Liver (tissue), 9 donors: Measurements from ENCODE around the gene GPR87. TPM values are rescaled to one million over a fixed set of nuclear protein-coding genes. Genes with fewer than 3 reads are reported as not detected.

Experiments used
- DNase-seq: peaks from one replicate; pipeline ENCODE4 v3.0.0-alpha.2; 2017; ENCODE audit warnings: low spot score
- H3K27ac ChIP-seq, 2 donors: one replicate each; pipeline ENCODE4 v1.7.0; 2013; ENCODE audit warnings: inconsistent platforms in 2 of 2, low read length in 2 of 2, control low read depth in 1 of 2, low read depth in 1 of 2, mild to moderate bottlenecking in 1 of 2
- H3K27me3 ChIP-seq, 4 donors: one replicate each; pipeline versions ENCODE4 v1.6.1 to v1.7.0; 2013; ENCODE audit warnings: low read length in 3 of 4, inconsistent platforms in 1 of 4, mild to moderate bottlenecking in 1 of 4, moderate library complexity in 1 of 4; ENCODE audit not compliant: control insufficient read depth in 4 of 4, insufficient read depth in 4 of 4
- H3K36me3 ChIP-seq, 4 donors: one replicate each; pipeline versions ENCODE4 v1.6.1 to v1.7.0; 2013; ENCODE audit warnings: low read length in 3 of 4, mild to moderate bottlenecking in 3 of 4, low read depth in 1 of 4, moderate library complexity in 1 of 4; ENCODE audit not compliant: control insufficient read depth in 4 of 4, insufficient read depth in 3 of 4
- H3K4me1 ChIP-seq, 4 donors: one replicate each; pipeline versions ENCODE4 v1.6.1 to v1.7.0; 2013; ENCODE audit warnings: low read length in 3 of 4, mild to moderate bottlenecking in 3 of 4, moderate library complexity in 1 of 4; ENCODE audit not compliant: control insufficient read depth in 4 of 4, insufficient read depth in 4 of 4
- H3K4me3 ChIP-seq, 3 donors: one replicate each; pipeline versions ENCODE4 v1.6.1 to v1.7.0; 2013; ENCODE audit warnings: low read length in 3 of 3, control low read depth in 1 of 3, low read depth in 1 of 3, mild to moderate bottlenecking in 1 of 3
- H3K9ac ChIP-seq, 2 donors: one replicate each; pipeline ENCODE4 v1.7.0; 2013; ENCODE audit warnings: low read length in 2 of 2, mild to moderate bottlenecking in 2 of 2, moderate library complexity in 2 of 2, control low read depth in 1 of 2, low read depth in 1 of 2
- H3K9me3 ChIP-seq, 4 donors: one replicate each; pipeline versions ENCODE4 v1.6.1 to v1.7.0; 2013; ENCODE audit warnings: low read length in 3 of 4; ENCODE audit not compliant: control insufficient read depth in 4 of 4
- ATF3 ChIP-seq: IDR thresholded peaks from 2 replicates; pipeline ENCODE4 v1.6.1; 2016; ENCODE audit warnings: antibody characterized with exemption
- CTCF ChIP-seq: fragments of 150-350 bp; IDR thresholded peaks from 2 replicates; pipeline ENCODE4 v1.5.1; 2017; ENCODE audit warnings: improper control_type of control experiment, low read depth, low read length; ENCODE audit not compliant: missing input control
- EGR1 ChIP-seq, 2 donors: IDR thresholded peaks; 2 replicates each; pipeline ENCODE4 v1.6.1; 2016 to 2018; ENCODE audit warnings: antibody characterized with exemption in 2 of 2, low read depth in 2 of 2
- FOXA1 ChIP-seq: IDR thresholded peaks from 2 replicates; pipeline ENCODE4 v1.6.1; 2016; ENCODE audit warnings: antibody characterized with exemption
- FOXA2 ChIP-seq: IDR thresholded peaks from 2 replicates; pipeline ENCODE4 v1.6.1; 2016; ENCODE audit warnings: antibody characterized with exemption
- GABPA ChIP-seq, 2 donors: IDR thresholded peaks in 1 of 2; conservative IDR thresholded peaks in 1 of 2; 2 replicates each; pipeline ENCODE4 v1.6.1; 2016; ENCODE audit warnings: antibody characterized with exemption in 2 of 2, mild to moderate bottlenecking in 1 of 2, moderate library complexity in 1 of 2
- HNF4A ChIP-seq, 2 donors: conservative IDR thresholded peaks; 2 replicates each; pipeline ENCODE4 v1.6.1; 2016; ENCODE audit warnings: antibody characterized with exemption in 2 of 2, mild to moderate bottlenecking in 2 of 2
- JUND ChIP-seq, 2 donors: IDR thresholded peaks; 2 replicates each; pipeline ENCODE4 v1.6.1; 2016; ENCODE audit warnings: antibody characterized with exemption in 2 of 2
- RAD21 ChIP-seq, 2 donors: IDR thresholded peaks; 2 replicates each; pipeline ENCODE4 v1.6.1; 2016; ENCODE audit warnings: antibody characterized with exemption in 2 of 2, mild to moderate bottlenecking in 2 of 2
- REST ChIP-seq: IDR thresholded peaks from 2 replicates; pipeline ENCODE4 v1.6.1; 2016; ENCODE audit warnings: antibody characterized with exemption, mild to moderate bottlenecking
- RXRA ChIP-seq, 2 donors: IDR thresholded peaks; 2 replicates each; pipeline ENCODE4 v1.6.1; 2017 to 2018; ENCODE audit warnings: antibody characterized with exemption in 2 of 2, mild to moderate bottlenecking in 1 of 2
- TAF1 ChIP-seq: conservative IDR thresholded peaks from 2 replicates; pipeline ENCODE4 v1.6.1; 2016; ENCODE audit warnings: antibody characterized with exemption, mild to moderate bottlenecking
- YY1 ChIP-seq: IDR thresholded peaks from 2 replicates; pipeline ENCODE4 v1.6.1; 2016; ENCODE audit warnings: antibody characterized with exemption, mild to moderate bottlenecking
- ZBTB33 ChIP-seq: IDR thresholded peaks from 2 replicates; pipeline ENCODE4 v1.6.1; 2016; ENCODE audit warnings: antibody characterized with exemption
- WGBS: extraction: QIAGEN DNeasy Blood & Tissue Kit; methylation state at CpG from one replicate; pipeline ENCODE4 v1.1.7; 2013; 5-methylcytosine and 5-hydroxymethylcytosine counted together
- polyA plus RNA-seq, 2 donors: library from polyadenylated mRNA; stranded (reverse) in 1 of 2; unstranded in 1 of 2; fragments of 200-250 nt in 1 of 2; fragments of >200 nt in 1 of 2; fragmentation: Nextera tagmentation in 1 of 2; extraction: Ambion mirVana in 1 of 2; gene quantifications; one replicate each; pipeline versions ENCODE4 v1.2.1 to v1.2.3, GENCODE V29; 2013 to 2015
- total RNA-seq, 2 donors: library from RNA; depleted of rRNA; stranded (reverse); fragments of >200 nt; gene quantifications; one replicate each; pipeline ENCODE4 v1.2.3, GENCODE V29; 2014
- donor health status: healthy.
- donor health status: healthy.
- donor health status: healthy.
- donor health status: healthy.
- donor health status: healthy.

The GPR87 gene
- total RNA-seq: not detected
- not detected for polyA plus RNA-seq

GRCh38 chr3:151316267-151316991 lies at the start of gene GPR87:
Gene GPR87, minus strand, starts transcription at chr3:151316820. Its CDS starts 16,720 bp downstream, at chr3:151300100.
- Histone ChIP-seq H3K36me3 (no peaks in the 10 kb centered on the region), H3K4me3 (no peak within 1 kb of the TSS), H3K27ac (no peak within 1 kb of the TSS), H3K4me1 (no peaks in the 10 kb centered on the region), H3K9me3 (no peaks in the 10 kb centered on the region), H3K27me3 (no peaks in the 10 kb centered on the region), H3K9ac (no peak within 1 kb of the TSS)
- 77% methylated on average over 7 of the region's 7 CpGs for WGBS
- DNase-seq: no peak
- TF ChIP-seq ATF3 (no peak), ZBTB33 (no peak), EGR1 (IDR thresholded peaks at IDR 0.05; ENCODE audit: low read depth in 2 of 2) (no peak), RXRA (IDR thresholded peaks at IDR 0.05) (no peak), HNF4A (conservative IDR thresholded peaks at IDR 0.05) (no peak), TAF1 (no peak), RAD21 (IDR thresholded peaks at IDR 0.05) (no peak)

GRCh38 chr3:151362751-151363174 lies 46.1 kb upstream of the GPR87 start:
- TF ChIP-seq CTCF (no peak), FOXA1 (no peak), ATF3 (no peak), EGR1 (IDR thresholded peaks at IDR 0.05; ENCODE audit: low read depth in 2 of 2) (no peak)
- 77% methylated on average over 3 of the region's 3 CpGs for whole genome bisulfite sequencing
- DNase-seq: no peak
- H3K36me3 ChIP-seq: no peaks in the 10 kb centered on the region
- no peaks in the 10 kb centered on the region for H3K4me1 ChIP-seq
- H3K27ac ChIP-seq: no peak overlapping the region
- H3K9ac ChIP-seq: no peak overlapping the region
- no peaks in the 10 kb centered on the region for H3K9me3 ChIP-seq
- no peak overlapping the region for H3K4me3 ChIP-seq
- no peaks in the 10 kb centered on the region for H3K27me3 ChIP-seq

GRCh38 chr3:151357463-151357850 lies 40.8 kb upstream of the GPR87 start:
- WGBS: 88% methylated on average over 2 of the region's 2 CpGs
- DNase-seq: no peak
- Histone ChIP-seq H3K27ac (no peak overlapping the region), H3K27me3 (no peaks in the 10 kb centered on the region), H3K4me1 (no peaks in the 10 kb centered on the region), H3K36me3 (no peaks in the 10 kb centered on the region), H3K9ac (no peak overlapping the region), H3K9me3 (no peaks in the 10 kb centered on the region), H3K4me3 (no peak overlapping the region)
- no peak for TF ChIP-seq REST
- no peak for TF ChIP-seq YY1
- no peak for TF ChIP-seq JUND (IDR thresholded peaks at IDR 0.05)
- TF ChIP-seq GABPA (IDR thresholded peaks at IDR 0.05 in 1 of 2, conservative IDR thresholded peaks at IDR 0.05 in 1 of 2): no peak
- TF ChIP-seq FOXA2: no peak
- TF ChIP-seq RXRA (IDR thresholded peaks at IDR 0.05): no peak
- TF ChIP-seq EGR1 (IDR thresholded peaks at IDR 0.05; ENCODE audit: low read depth in 2 of 2): no peak
